SK-N-SH (cell line): ENCODE measurements around the gene NANOS1. TPM values are rescaled to one million over a fixed set of nuclear protein-coding genes. Genes with fewer than 3 reads are reported as not detected.

Experiments
- CTCF ChIA-PET: fragments of 300-600, 350-600 bp; formaldehyde crosslinking; extraction: SDS; loops from one replicate; lab custom pipeline; 2021; lab: Yijun Ruan, JAX
- POLR2A ChIA-PET: fragments of 350-600 bp; sonication (Branson Sonifier 250); formaldehyde crosslinking; extraction: SDS; loops from one replicate; lab custom pipeline; 2020; ENCODE audit warnings: antibody characterized with exemption, inconsistent platforms; lab: Yijun Ruan, JAX
- DNase-seq: peaks from one replicate; pipeline ENCODE4 v3.0.0; 2012
- H2AFZ ChIP-seq: fragments of 200-600 bp; sonication (generic); 2 replicates; pipeline ENCODE4 v1.8.1; 2016; ENCODE audit warnings: antibody characterized with exemption, mild to moderate bottlenecking, low read depth
- H3F3A ChIP-seq: fragments of 200-600 bp; sonication (generic); replicated peaks from 2 replicates; pipeline ENCODE3; 2016; ENCODE audit warnings: antibody characterized with exemption, mild to moderate bottlenecking; ENCODE audit not compliant: insufficient read depth
- H3K27ac ChIP-seq, 2 experiments: fragments of 200-500 bp in 1 of 2; fragments of 200-600 bp in 1 of 2; sonication (Bioruptor generic) in 1 of 2; sonication (generic), shearing (Covaris generic) in 1 of 2; 2 replicates each; pipeline versions ENCODE4 v1.5.1 to v1.6.1; 2014 to 2016; ENCODE audit warnings: low read depth in 2 of 2, inconsistent platforms in 1 of 2, low read length in 1 of 2, mild to moderate bottlenecking in 1 of 2, mixed read lengths in 1 of 2
- H3K27me3 ChIP-seq: fragments of 200-600 bp; sonication (generic), shearing (Covaris generic); 2 replicates; pipeline ENCODE4 v1.6.1; 2016; ENCODE audit warnings: mixed run types; ENCODE audit not compliant: insufficient read depth
- H3K36me3 ChIP-seq, 2 experiments: fragments of 200-500 bp in 1 of 2; fragments of 200-600 bp in 1 of 2; sonication (Bioruptor generic) in 1 of 2; sonication (generic) in 1 of 2; replicated peaks in 1 of 2; 2 replicates each; pipeline versions ENCODE3 to v1.5.1; 2014 to 2016; ENCODE audit warnings: low read length in 1 of 2, mild to moderate bottlenecking in 1 of 2; ENCODE audit not compliant: insufficient read depth in 2 of 2, control insufficient read depth in 1 of 2
- H3K4me1 ChIP-seq, 2 experiments: fragments of 200-500 bp in 1 of 2; fragments of 200-600 bp in 1 of 2; sonication (Bioruptor generic) in 1 of 2; sonication (generic), shearing (Covaris generic) in 1 of 2; 2 replicates each; pipeline versions ENCODE4 v1.5.1 to v1.6.1; 2014 to 2016; ENCODE audit warnings: low read depth in 1 of 2, low read length in 1 of 2, mixed run types in 1 of 2; ENCODE audit not compliant: insufficient read depth in 2 of 2, control insufficient read depth in 1 of 2
- H3K4me2 ChIP-seq: fragments of 200-600 bp; sonication (generic), shearing (Covaris generic); 2 replicates; pipeline ENCODE4 v1.6.1; 2017; ENCODE audit warnings: mixed run types
- H3K4me3 ChIP-seq, 2 experiments: fragments of 200-500 bp in 1 of 2; fragments of 200-600 bp in 1 of 2; sonication (Bioruptor generic) in 1 of 2; sonication (generic), shearing (Covaris generic) in 1 of 2; 2 replicates each; pipeline versions ENCODE4 v1.5.1 to v1.8.1; 2014 to 2016; ENCODE audit warnings: low read depth in 2 of 2, inconsistent platforms in 1 of 2, low read length in 1 of 2, mild to moderate bottlenecking in 1 of 2, mixed read lengths in 1 of 2, moderate library complexity in 1 of 2
- H3K79me2 ChIP-seq: fragments of 200-600 bp; sonication (generic); 2 replicates; pipeline ENCODE4 v1.8.1; 2017; ENCODE audit warnings: mild to moderate bottlenecking; ENCODE audit not compliant: insufficient read depth
- H3K9ac ChIP-seq: fragments of 200-600 bp; sonication (generic); 2 replicates; pipeline ENCODE4 v1.6.1; 2017; ENCODE audit warnings: mixed run types
- H3K9me2 ChIP-seq: fragments of 200-600 bp; sonication (generic); 2 replicates; pipeline ENCODE4 v1.6.1; 2017; ENCODE audit warnings: mixed run types
- H3K9me3 ChIP-seq: fragments of 200-600 bp; sonication (generic); 2 replicates; pipeline ENCODE4 v1.6.1; 2017; ENCODE audit warnings: mixed run types, mild to moderate bottlenecking, moderate library complexity
- H4K20me1 ChIP-seq: fragments of 200-600 bp; sonication (generic); 2 replicates; pipeline ENCODE4 v1.6.1; 2017; ENCODE audit warnings: mild to moderate bottlenecking, mixed run types; ENCODE audit not compliant: insufficient read depth
- CHD2 ChIP-seq: fragments of 150-350 bp; IDR thresholded peaks from 2 replicates; pipeline ENCODE4 v1.6.1; 2018; ENCODE audit warnings: low read length; ENCODE audit not compliant: partially characterized antibody
- CTCF ChIP-seq: fragments of 200-600 bp; sonication (generic); IDR thresholded peaks from 2 replicates; pipeline ENCODE4 v1.6.1; 2017; ENCODE audit warnings: antibody characterized with exemption, mild to moderate bottlenecking, moderate library complexity
- ELF1 ChIP-seq: IDR thresholded peaks from 2 replicates; pipeline ENCODE4 v1.4.0; 2012
- FOSL2 ChIP-seq: IDR thresholded peaks from 2 replicates; pipeline ENCODE4 v1.4.0; 2012; ENCODE audit warnings: low read depth, mild to moderate bottlenecking, moderate library complexity, borderline replicate concordance
- GABPA ChIP-seq: IDR thresholded peaks from 2 replicates; pipeline ENCODE4 v1.4.0; 2012; ENCODE audit warnings: low read depth, mild to moderate bottlenecking
- JUND ChIP-seq: IDR thresholded peaks from 2 replicates; pipeline ENCODE4 v1.4.0; 2012
- MAX ChIP-seq: IDR thresholded peaks from 2 replicates; pipeline ENCODE4 v1.4.0; 2012; ENCODE audit warnings: low read depth
- MEF2A ChIP-seq: IDR thresholded peaks from 2 replicates; pipeline ENCODE4 v1.4.0; 2012; ENCODE audit warnings: low read depth, borderline replicate concordance
- NRF1 ChIP-seq: IDR thresholded peaks from 2 replicates; pipeline ENCODE4 v1.6.1; 2012; ENCODE audit warnings: low read depth, mild to moderate bottlenecking, low read length
- POLR2AphosphoS5 ChIP-seq: IDR thresholded peaks from 2 replicates; pipeline ENCODE4 v1.6.1; 2012; ENCODE audit warnings: low read depth, low read length
- RAD21 ChIP-seq: IDR thresholded peaks from 2 replicates; pipeline ENCODE4 v1.6.1; 2012; ENCODE audit warnings: mild to moderate bottlenecking, low read length
- RXRA ChIP-seq: IDR thresholded peaks from 2 replicates; pipeline ENCODE4 v1.4.0; 2012; ENCODE audit warnings: low read depth, mild to moderate bottlenecking, borderline replicate concordance
- SMC3 ChIP-seq: IDR thresholded peaks from 2 replicates; pipeline ENCODE4 v1.6.1; 2012; ENCODE audit warnings: low read depth, low read length, improper control_type of control experiment
- USF2 ChIP-seq: fragments of 150-350 bp; IDR thresholded peaks from 2 replicates; pipeline ENCODE4 v1.6.1; 2017; ENCODE audit warnings: antibody characterized with exemption, low read length, low read depth, borderline replicate concordance
- WGBS: methylation state at CpG from one replicate; pipeline ENCODE4 v1.1.6; 2017; ENCODE audit warnings: low lambda C conversion rate; 5-methylcytosine and 5-hydroxymethylcytosine counted together
- polyA plus RNA-seq, 3 experiments: library from polyadenylated mRNA; depleted of rRNA; stranded (reverse); fragments of >200 nt; gene quantifications; 2 replicates each; pipeline ENCODE4 v1.2.3, GENCODE V29; 2012

NANOS1 gene
- polyA plus RNA-seq, 1 of the 3 experiments (the other 2 are of a cell fraction) = 0.81 TPM

GRCh38 chr10:119039161-119039560, 9.6 kb downstream of the NANOS1 start (continued):
- TF ChIP-seq CTCF (no peak), SMC3 (no peak), MAX (no peak), POLR2AphosphoS5 (no peak), ELF1 (no peak), RXRA (no peak), RAD21 (no peak), USF2 (no peak)
- TF ChIP-seq, all 33 proteins: peak for 0

GRCh38 chr10:119041326-119041725, 11.8 kb downstream of the NANOS1 start:
- Histone ChIP-seq H3K9ac (no peak overlapping the region), H3K9me2 (no peaks in the 10 kb centered on the region), H3K4me2 (no peak overlapping the region), H3K9me3 (no peaks in the 10 kb centered on the region), H3K79me2 (peaks cover 77% of the 10 kb centered on the region), H2AFZ (no peak overlapping the region), H3K4me1 (no peaks in the 10 kb centered on the region), H3K27me3 (no peaks in the 10 kb centered on the region), H3K36me3 (peaks cover 67 to 88% of the 10 kb centered on the region in 2 experiments), H3K4me3 (no peak overlapping the region), H4K20me1 (peaks cover 88% of the 10 kb centered on the region), H3K27ac (no peak overlapping the region), H3F3A (peaks cover 14% of the 10 kb centered on the region)
- TF ChIP-seq USF2 (no peak), NRF1 (no peak), GABPA (no peak), MEF2A (no peak), CHD2 (no peak), CTCF (no peak), JUND (no peak), MAX (no peak), FOSL2 (no peak)
- 93% methylated on average over 4 of the region's 4 CpGs for WGBS
- ChIA-PET POLR2A (no interaction called here), CTCF (interaction anchor here (1.2 kb wide), 1 partner anchor 10 kb away, joined by 3 read pairs; no protein-coding TSS in a partner anchor)
- DNase-seq = no peak
